Measurements from ENCODE around the gene NLGN4Y. TPM values are rescaled to one million over a fixed set of nuclear protein-coding genes. Genes with fewer than 3 reads are reported as not detected.

Gene NLGN4Y
- total and polyA plus RNA-seq, 7 donors, result 0.30 to 0.65 (median 0.46) TPM; not detected in 4

GRCh38 chrY:14793104-14793503, 268.8 kb downstream of the NLGN4Y start:
- H3K36me3 ChIP-seq (ENCODE audit: insufficient read depth in 1 of 2, low read depth in 1 of 2), result no peaks in the 10 kb centered on the region
- no peaks in the 10 kb centered on the region for H3K9me3 ChIP-seq
- DNase-seq (no peak), ATAC-seq (no peak)
- WGBS, 3 donors, result 79 to 89% methylated on average over 4 of the region's 4 CpGs; no CpG with 5 or more reads in 1 of the 3 donors
- no peaks in the 10 kb centered on the region for H3K27me3 ChIP-seq (ENCODE audit: insufficient read depth in 3 of 3, low read length in 2 of 3)
- no peak overlapping the region for H3K27ac ChIP-seq
- no peak overlapping the region for H3K4me3 ChIP-seq
- H3K4me1 ChIP-seq, result no peaks in the 10 kb centered on the region
- no peak for TF ChIP-seq CTCF (IDR thresholded peaks at IDR 0.05)
- intact Hi-C loops (cut with DNase I), result no loop called here

- no peak overlapping the region for H3K4me3 ChIP-seq
- no peaks in the 10 kb centered on the region for H3K36me3 ChIP-seq (ENCODE audit: insufficient read depth in 1 of 2, low read depth in 1 of 2)
- H3K27ac ChIP-seq, result no peak overlapping the region
- no peaks in the 10 kb centered on the region for H3K4me1 ChIP-seq
- TF ChIP-seq CTCF (IDR thresholded peaks at IDR 0.05), result no peak
- intact Hi-C loops (cut with DNase I), result no loop called here
- DNase-seq, result no peak
- no peaks in the 10 kb centered on the region for H3K9me3 ChIP-seq
- 58 to 60% methylated on average over 11 of the region's 11 CpGs; no CpG with 5 or more reads in 1 of the 3 donors for WGBS, 3 donors
- no peaks in the 10 kb centered on the region for H3K27me3 ChIP-seq (ENCODE audit: insufficient read depth in 3 of 3, low read length in 2 of 3)
- ATAC-seq, result no peak
Measured at GRCh38 chrY:14793674-14794073, 269.3 kb downstream of the NLGN4Y start.

- Histone ChIP-seq H3K36me3 (ENCODE audit: insufficient read depth in 1 of 2, low read depth in 1 of 2) (no peaks in the 10 kb centered on the region), H3K27me3 (ENCODE audit: insufficient read depth in 3 of 3, low read length in 2 of 3) (no peaks in the 10 kb centered on the region), H3K9me3 (no peaks in the 10 kb centered on the region), H3K27ac (no peak overlapping the region), H3K4me3 (no peak overlapping the region), H3K4me1 (no peaks in the 10 kb centered on the region)
- ATAC-seq (no peak), DNase-seq (no peak)
- WGBS, 3 donors, result 75 to 79% methylated on average over 2 of the region's 2 CpGs; no CpG with 5 or more reads in 1 of the 3 donors
- TF ChIP-seq CTCF (IDR thresholded peaks at IDR 0.05), result no peak
- intact Hi-C loops (cut with DNase I), result no loop called here
Measured at GRCh38 chrY:14798010-14798409, 273.7 kb downstream of the NLGN4Y start.

- Histone ChIP-seq H3K27ac (no peak overlapping the region), H3K4me1 (no peaks in the 10 kb centered on the region), H3K4me3 (no peak overlapping the region), H3K36me3 (ENCODE audit: insufficient read depth in 1 of 2, low read depth in 1 of 2) (no peaks in the 10 kb centered on the region), H3K9me3 (no peaks in the 10 kb centered on the region), H3K27me3 (ENCODE audit: insufficient read depth in 3 of 3, low read length in 2 of 3) (no peaks in the 10 kb centered on the region)
- ATAC-seq (no peak), DNase-seq (no peak)
- intact Hi-C loops (cut with DNase I), result no loop called here
- no peak for TF ChIP-seq CTCF (IDR thresholded peaks at IDR 0.05)
- 41% methylated on average over 2 of the region's 2 CpGs; no CpG with 5 or more reads in 1 of the 3 donors for WGBS, 3 donors
Measured at GRCh38 chrY:14801096-14801495, 276.8 kb downstream of the NLGN4Y start.

- no peak for TF ChIP-seq CTCF (IDR thresholded peaks at IDR 0.05)
- Histone ChIP-seq H3K4me1 (no peaks in the 10 kb centered on the region), H3K27ac (no peak overlapping the region), H3K27me3 (ENCODE audit: insufficient read depth in 3 of 3, low read length in 2 of 3) (no peaks in the 10 kb centered on the region), H3K4me3 (no peak overlapping the region), H3K9me3 (no peaks in the 10 kb centered on the region), H3K36me3 (ENCODE audit: insufficient read depth in 1 of 2, low read depth in 1 of 2) (no peaks in the 10 kb centered on the region)
- ATAC-seq (no peak), DNase-seq (no peak)
- intact Hi-C loops (cut with DNase I), result no loop called here
- 37 to 48% methylated on average over 3 of the region's 3 CpGs; no CpG with 5 or more reads in 1 of the 3 donors for WGBS, 3 donors
Measured at GRCh38 chrY:14802125-14802524, 277.8 kb downstream of the NLGN4Y start.

Measured in psoas muscle (tissue), 8 donors.